Glomerular endothelial cell (primary cell): Measurements from ENCODE around the gene ICAM2. TPM values are rescaled to one million over a fixed set of nuclear protein-coding genes. Genes with fewer than 3 reads are reported as not detected.

Experiments used
- total RNA-seq: library from RNA; depleted of rRNA; stranded (reverse); fragments of >200 nt; gene quantifications from 2 replicates; pipeline ENCODE4 v1.2.3, GENCODE V29; 2015

Gene ICAM2
- total RNA-seq, 1 donor from 2014 or later = 1,004 TPM

Other genes starting within 250 kb of the ICAM2 start
- 31.3 and 70.1 TPM in 2 replicates for gene CCDC47, start 247.0 kb downstream of the ICAM2 start, total RNA-seq
- gene DDX42, start 246.5 kb downstream of the ICAM2 start, total RNA-seq = 53.5 and 83.8 TPM in 2 replicates
- gene PSMC5, start 193.2 kb downstream of the ICAM2 start, total RNA-seq = 95.5 and 108 TPM in 2 replicates
- gene FTSJ3, start 193.0 kb downstream of the ICAM2 start, total RNA-seq = 35.5 and 53.9 TPM in 2 replicates
- 79.5 and 105 TPM in 2 replicates for gene SMARCD2, start 177.9 kb downstream of the ICAM2 start, total RNA-seq
- not detected in 2 replicates for gene CSH2, start 147.0 kb downstream of the ICAM2 start, total RNA-seq
- not detected in 2 replicates for gene GH2, start 138.7 kb downstream of the ICAM2 start, total RNA-seq
- gene CSH1, start 124.1 kb downstream of the ICAM2 start, total RNA-seq = not detected in 2 replicates
- gene CSHL1, start 109.4 kb downstream of the ICAM2 start, total RNA-seq = not detected in 2 replicates
- not detected in 2 replicates for gene GH1, start 101.8 kb downstream of the ICAM2 start, total RNA-seq
- gene CD79B, start 88.3 kb downstream of the ICAM2 start, total RNA-seq = 0.70 and 3.2 TPM in 2 replicates
- gene SCN4A, start 47.7 kb downstream of the ICAM2 start, total RNA-seq = not detected in 2 replicates
- 0.12 and 2.0 TPM in 2 replicates for gene PRR29, start 22.3 kb downstream of the ICAM2 start, total RNA-seq
- 9.3 and 19.5 TPM in 2 replicates for gene ERN1, start 109.5 kb upstream of the ICAM2 start, total RNA-seq
- 24.3 and 26.4 TPM in 2 replicates for gene TEX2, start 242.6 kb upstream of the ICAM2 start, total RNA-seq